ENCODE data around the gene CCDC85C.

DNA sequence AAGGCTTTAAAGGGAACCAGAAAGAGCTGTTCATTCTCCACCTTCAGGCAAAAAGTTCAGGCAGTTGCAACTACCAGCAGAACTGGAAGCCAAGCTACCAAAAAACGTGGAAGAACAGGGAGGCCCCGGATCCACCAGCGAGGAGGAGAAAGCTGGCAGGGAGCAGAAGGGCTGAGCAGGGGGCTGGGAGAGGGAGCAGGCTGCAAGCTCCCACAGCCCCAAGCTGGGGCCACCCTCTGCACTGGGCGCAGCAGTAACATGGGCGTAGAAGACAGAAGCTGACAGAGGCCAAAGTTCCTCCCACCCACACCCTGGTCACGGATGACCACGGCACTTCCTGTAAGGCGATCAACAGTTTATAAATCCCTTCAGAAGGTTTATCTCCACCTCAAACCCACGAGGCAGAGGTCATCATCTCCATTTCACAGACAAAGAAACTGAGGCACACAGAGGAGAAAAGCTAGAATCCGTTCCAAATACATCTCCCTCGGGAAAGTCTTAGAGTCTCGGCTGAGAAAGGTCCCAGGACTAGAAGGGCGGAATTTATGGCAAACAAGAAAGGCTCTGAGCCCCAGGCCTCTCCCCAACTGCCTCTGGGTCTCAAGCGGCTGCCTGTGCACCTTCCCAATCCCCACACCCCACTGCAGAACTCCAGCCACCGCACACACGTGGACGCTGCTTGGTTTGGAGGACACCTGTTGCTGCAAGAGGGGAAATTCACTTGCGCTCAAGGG lies 1.8 kb downstream of the CCDC85C start:
- TF ChIP-seq, protein P1, sequence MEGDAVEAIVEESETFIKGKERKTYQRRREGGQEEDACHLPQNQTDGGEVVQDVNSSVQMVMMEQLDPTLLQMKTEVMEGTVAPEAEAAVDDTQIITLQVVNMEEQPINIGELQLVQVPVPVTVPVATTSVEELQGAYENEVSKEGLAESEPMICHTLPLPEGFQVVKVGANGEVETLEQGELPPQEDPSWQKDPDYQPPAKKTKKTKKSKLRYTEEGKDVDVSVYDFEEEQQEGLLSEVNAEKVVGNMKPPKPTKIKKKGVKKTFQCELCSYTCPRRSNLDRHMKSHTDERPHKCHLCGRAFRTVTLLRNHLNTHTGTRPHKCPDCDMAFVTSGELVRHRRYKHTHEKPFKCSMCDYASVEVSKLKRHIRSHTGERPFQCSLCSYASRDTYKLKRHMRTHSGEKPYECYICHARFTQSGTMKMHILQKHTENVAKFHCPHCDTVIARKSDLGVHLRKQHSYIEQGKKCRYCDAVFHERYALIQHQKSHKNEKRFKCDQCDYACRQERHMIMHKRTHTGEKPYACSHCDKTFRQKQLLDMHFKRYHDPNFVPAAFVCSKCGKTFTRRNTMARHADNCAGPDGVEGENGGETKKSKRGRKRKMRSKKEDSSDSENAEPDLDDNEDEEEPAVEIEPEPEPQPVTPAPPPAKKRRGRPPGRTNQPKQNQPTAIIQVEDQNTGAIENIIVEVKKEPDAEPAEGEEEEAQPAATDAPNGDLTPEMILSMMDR (conservative IDR thresholded peaks at IDR 0.05; ENCODE audit: low read depth, low read length): no peak
- no peak for TF ChIP-seq SMC3 (IDR thresholded peaks at IDR 0.05; ENCODE audit: low read depth, low read length)
- TF ChIP-seq CEBPB (IDR thresholded peaks at IDR 0.05; ENCODE audit: low read depth, low read length): no peak
